HEK293T (cell line): ENCODE measurements around the gene TUBE1.
"Not testable (repeated sequence)": the region's sequence is repeated elsewhere in the genome, so short reads cannot be mapped to it uniquely, and the experiment has no call there.

ENCODE experiments used
- CTCF ChIA-PET: fragments of 350-600 bp; formaldehyde crosslinking; extraction: SDS; loops from one replicate; lab custom pipeline; 2021; ENCODE audit warnings: antibody characterized with exemption, inconsistent platforms; lab: Yijun Ruan, JAX
- POLR2A ChIA-PET: fragments of 350-600 bp; formaldehyde crosslinking; extraction: SDS; loops from one replicate; lab custom pipeline; 2020; ENCODE audit warnings: antibody characterized with exemption, inconsistent platforms; lab: Yijun Ruan, JAX
- DNase-seq: peaks from one replicate; pipeline ENCODE4 v3.0.0; 2012; ENCODE audit warnings: mixed read lengths; ENCODE audit errors: extremely low spot score
- ARNT ChIP-seq: fragments of 450-650 bp; IDR thresholded peaks from 2 replicates; pipeline ENCODE4 v1.6.1; 2017; ENCODE audit warnings: mild to moderate bottlenecking
- BHLHE40 ChIP-seq: fragments of 450-650 bp; IDR thresholded peaks from 2 replicates; pipeline ENCODE4 v1.6.1; 2016; ENCODE audit warnings: mild to moderate bottlenecking, moderate library complexity, borderline replicate concordance
- CTBP1 ChIP-seq: fragments of 450-650 bp; IDR thresholded peaks from 2 replicates; pipeline ENCODE4 v1.6.1; 2016; ENCODE audit warnings: borderline replicate concordance
- ELF4 ChIP-seq: fragments of 450-650 bp; IDR thresholded peaks from 2 replicates; pipeline ENCODE4 v1.6.1; 2017; ENCODE audit warnings: antibody characterized with exemption
- FOXA1 ChIP-seq: fragments of 450-650 bp; IDR thresholded peaks from 2 replicates; pipeline ENCODE4 v1.6.1; 2016; ENCODE audit warnings: mild to moderate bottlenecking
- FOXK2 ChIP-seq: fragments of 450-650 bp; IDR thresholded peaks from 2 replicates; pipeline ENCODE4 v1.6.1; 2016; ENCODE audit warnings: mild to moderate bottlenecking
- FOXM1 ChIP-seq: fragments of 450-650 bp; IDR thresholded peaks from 2 replicates; pipeline ENCODE4 v1.6.1; 2017; ENCODE audit warnings: mild to moderate bottlenecking, borderline replicate concordance
- HDGF ChIP-seq: fragments of 450-650 bp; IDR thresholded peaks from 2 replicates; pipeline ENCODE4 v1.6.1; 2017; ENCODE audit warnings: antibody characterized with exemption, borderline replicate concordance
- L3MBTL2 ChIP-seq: fragments of 450-650 bp; conservative IDR thresholded peaks from 2 replicates; pipeline ENCODE4 v1.6.1; 2016; ENCODE audit warnings: mild to moderate bottlenecking
- LEF1 ChIP-seq: fragments of 450-650 bp; IDR thresholded peaks from 2 replicates; pipeline ENCODE4 v1.6.1; 2017; ENCODE audit warnings: mild to moderate bottlenecking, borderline replicate concordance
- NFRKB ChIP-seq: fragments of 450-650 bp; IDR thresholded peaks from 2 replicates; pipeline ENCODE4 v1.6.1; 2016; ENCODE audit warnings: mild to moderate bottlenecking, moderate library complexity
- PKNOX1 ChIP-seq: fragments of 450-650 bp; IDR thresholded peaks from 2 replicates; pipeline ENCODE4 v1.6.1; 2016
- SP1 ChIP-seq: fragments of 450-650 bp; IDR thresholded peaks from 2 replicates; pipeline ENCODE4 v1.6.1; 2017
- SUZ12 ChIP-seq: fragments of 450-650 bp; IDR thresholded peaks from 2 replicates; pipeline ENCODE4 v1.6.1; 2016; ENCODE audit warnings: mild to moderate bottlenecking
- TARDBP ChIP-seq: fragments of 450-650 bp; IDR thresholded peaks from 2 replicates; pipeline ENCODE4 v1.6.1; 2016
- ZNF384 ChIP-seq: fragments of 450-650 bp; IDR thresholded peaks from 2 replicates; pipeline ENCODE4 v1.6.1; 2016

Gene TUBE1

GRCh38 chr6:112061605-112062004 is 25.7 kb downstream of the TUBE1 start:
- ChIA-PET CTCF (interaction anchor here (0.6 kb wide), 1 partner anchor 979 kb away, joined by 4 read pairs; no protein-coding TSS in a partner anchor), POLR2A (interaction anchor here (0.6 to 0.9 kb wide), 2 partner anchors 13 to 25 kb away, joined by 3 read pairs; no protein-coding TSS in a partner anchor)
- TF ChIP-seq HDGF: no peak
- TF ChIP-seq L3MBTL2: no peak
- TF ChIP-seq FOXA1: no peak
- no peak for TF ChIP-seq CTBP1
- no peak for TF ChIP-seq SUZ12
- TF ChIP-seq ZNF384: no peak
- DNase-seq: no peak

- TF ChIP-seq FOXA1 (no peak), PKNOX1 (no peak), CTBP1 (no peak), ELF4 (no peak), SUZ12 (no peak), FOXK2 (no peak), ARNT (no peak)
- no peak for DNase-seq
- ChIA-PET POLR2A (no interaction called here), CTCF (interaction anchor here (0.7 to 0.9 kb wide), 2 partner anchors 15 to 475 kb away, joined by 3 read pairs; no protein-coding TSS in a partner anchor)
These were observed 28.8 kb downstream of the TUBE1 start for GRCh38 chr6:112058243-112059032.

- POLR2A ChIA-PET: no interaction called here
- TF ChIP-seq LEF1 (no peak), FOXA1 (no peak), PKNOX1 (no peak), TARDBP (no peak), SUZ12 (no peak), CTBP1 (no peak), FOXK2 (no peak), SP1 (no peak), BHLHE40 (no peak), ZNF384 (no peak), ARNT (no peak), NFRKB (no peak), ELF4 (no peak), FOXM1 (no peak), L3MBTL2 (no peak), HDGF (no peak)
- CTCF ChIA-PET: interaction anchor here (1.1 kb wide), 1 partner anchor 11 kb away, joined by 3 read pairs; no protein-coding TSS in a partner anchor
- no peak for DNase-seq
These were observed 32.6 kb downstream of the TUBE1 start for GRCh38 chr6:112054555-112055190.

- DNase-seq: no peak
- TF ChIP-seq ARNT (no peak), ELF4 (no peak), CTBP1 (no peak), FOXK2 (no peak), NFRKB (no peak), ZNF384 (no peak), L3MBTL2 (no peak), TARDBP (no peak), HDGF (no peak), SP1 (no peak), SUZ12 (no peak), PKNOX1 (no peak), BHLHE40 (no peak), FOXM1 (no peak), LEF1 (no peak), FOXA1 (no peak)
- POLR2A ChIA-PET: no interaction called here
- CTCF ChIA-PET: interaction anchor here (1.1 kb wide), 1 partner anchor 11 kb away, joined by 3 read pairs; no protein-coding TSS in a partner anchor
These were observed 33.3 kb downstream of the TUBE1 start, which contains the start of gene CCN6 for GRCh38 chr6:112054001-112054400. TSS of gene CCN6 (plus strand) at chr6:112054104. CDS start at chr6:112054358, 254 bp downstream.

GRCh38 chr6:112051251-112051740 is 36.0 kb downstream of the TUBE1 start:
- CTCF ChIA-PET: interaction anchor here (0.6 to 1.5 kb wide), 2 partner anchors 16 to 36 kb away, joined by 3 to 5 read pairs; partner anchors contain the start of genes FAM229B and TUBE1
- POLR2A ChIA-PET: interaction anchor here (1.4 kb wide), 1 partner anchor 36 kb away, joined by 5 read pairs; the partner anchor contains the start of genes FAM229B and TUBE1
- not testable (repeated sequence) for DNase-seq
